ENCODE data around the gene LCK. TPM values are rescaled to one million over a fixed set of nuclear protein-coding genes. Genes with fewer than 3 reads are reported as not detected.
A peak's percentile ranks its signal among the peaks of the same experiment; 100 is the strongest.

The LCK gene
- total and polyA plus RNA-seq, 10 of the 15 experiments (the other 5 are each of a cell fraction or from before 2014, with no cell fraction given): 31.5 to 173 (median 119) TPM

DNA sequence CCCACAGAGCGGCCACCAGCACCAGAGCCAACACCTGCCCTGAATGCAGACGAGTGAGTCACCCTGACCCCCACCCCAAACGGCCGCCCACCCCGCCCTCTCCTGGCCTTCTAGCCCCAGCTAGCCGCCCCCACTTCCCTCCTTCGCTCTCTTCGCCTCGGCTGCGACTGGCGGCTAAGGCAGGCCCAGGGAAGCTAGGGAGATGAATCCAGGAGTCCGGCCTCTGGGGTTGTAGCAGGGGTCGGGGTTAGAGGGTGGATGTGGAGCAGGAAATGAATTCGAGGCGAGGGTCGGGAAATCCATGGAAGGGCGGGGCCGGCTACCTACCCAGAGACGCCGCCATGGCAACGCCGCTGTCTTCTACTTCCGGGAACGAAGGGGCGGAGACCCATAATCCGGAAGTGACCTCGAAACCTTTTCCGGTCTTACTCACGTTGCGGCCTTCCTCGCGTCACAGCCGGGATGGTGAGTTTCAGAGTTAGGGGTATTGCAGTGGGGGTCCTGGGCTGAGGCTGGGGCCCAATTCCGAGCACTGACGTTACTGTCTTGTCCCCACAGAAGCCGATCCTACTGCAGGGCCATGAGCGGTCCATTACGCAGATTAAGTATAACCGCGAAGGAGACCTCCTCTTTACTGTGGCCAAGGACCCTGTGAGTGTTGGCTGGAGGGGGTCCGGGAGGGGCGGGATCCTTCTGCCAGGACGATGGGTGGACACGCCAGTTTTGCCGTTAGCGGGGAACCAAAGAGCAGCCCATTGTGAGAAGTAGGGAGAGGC lies 28.9 kb upstream of the LCK start, which contains the start of the genes EIF3I and TMEM234 (continued):
- no peak for TF ChIP-seq YBX1 (IDR thresholded peaks at IDR 0.05)
- TF ChIP-seq CHD1 (IDR thresholded peaks at IDR 0.05; ENCODE audit: low read depth, low read length): no peak
- TF ChIP-seq NR2C2 (IDR thresholded peaks at IDR 0.05; ENCODE audit: borderline replicate concordance, control insufficient read depth, insufficient read length, low read depth): no peak
- TF ChIP-seq SMARCA5 (IDR thresholded peaks at IDR 0.05): no peak
- TF ChIP-seq SMC3 (IDR thresholded peaks at IDR 0.05; ENCODE audit: borderline replicate concordance, low read length): no peak
- peak; percentile 63 for TF ChIP-seq MTA2 (IDR thresholded peaks at IDR 0.05; ENCODE audit: low read depth)
- peak; percentile 88; the same call in 1 of the 2 replicates for TF ChIP-seq SMAD5 (IDR thresholded peaks at IDR 0.05; ENCODE audit: low read depth)
- TF ChIP-seq CREB1 (IDR thresholded peaks at IDR 0.05; ENCODE audit: low read depth): peak; percentile 90
- TF ChIP-seq E2F4 (IDR thresholded peaks at IDR 0.05; ENCODE audit: low read depth, low read length): no peak

DNA sequence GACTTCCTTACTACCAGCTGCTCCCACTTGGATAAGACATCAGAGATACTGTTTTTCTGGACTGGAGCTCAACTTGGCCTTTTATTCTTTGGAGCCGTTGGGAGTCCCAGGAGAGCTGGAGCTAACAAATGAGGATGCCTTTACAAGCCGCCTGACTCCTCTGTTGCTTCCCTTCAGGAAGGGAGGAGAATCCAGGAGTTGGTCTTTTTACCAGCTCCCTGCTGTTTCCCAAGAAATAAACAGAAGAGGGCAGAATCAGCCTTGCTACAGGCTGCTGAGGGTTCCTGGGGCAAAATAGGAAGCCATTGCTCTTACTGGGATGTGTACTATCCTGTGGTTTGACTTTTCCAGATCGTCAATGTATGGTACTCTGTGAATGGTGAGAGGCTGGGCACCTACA lies 27.4 kb upstream of the LCK start:
- DNase-seq (ENCODE audit: low read depth, low spot score) (no peak), ATAC-seq (no peak), FAIRE-seq (no peak)
- RAD21 ChIA-PET (ENCODE audit: unreplicated experiment): interaction anchor here (1.0 to 2.1 kb wide), 8 partner anchors 17 to 171 kb away, joined by 3 to 7 read pairs (median 4); partner anchors contain the start of genes BSDC1 and CCDC28B
- Histone ChIP-seq H3K79me2 (ENCODE audit: control insufficient read depth, insufficient read depth, low read length) (peaks cover 29% of the 10 kb centered on the region), H3K4me3 (peak overlapping the region; percentile 89), H3K36me3 (ENCODE audit: control insufficient read depth in 2 of 2, insufficient read depth in 2 of 2, low read length in 1 of 2) (peaks cover 10 to 22% of the 10 kb centered on the region in 2 experiments), H3K4me1 (ENCODE audit: control insufficient read depth, insufficient read depth, low read length) (peaks cover 12% of the 10 kb centered on the region), H3K4me2 (ENCODE audit: control insufficient read depth, insufficient read depth) (peak overlapping the region; percentile 84), H3K27me3 (replicated peaks in 1 of 2; ENCODE audit: control insufficient read depth in 2 of 2, insufficient read depth in 2 of 2, low read length in 1 of 2) (no peaks in the 10 kb centered on the region), H2AFZ (ENCODE audit: control insufficient read depth, low read depth, low read length) (no peak overlapping the region), H3K9me3 (replicated peaks; ENCODE audit: control insufficient read depth, insufficient read depth, low read length) (no peaks in the 10 kb centered on the region), H4K20me1 (ENCODE audit: control insufficient read depth, insufficient read depth) (no peaks in the 10 kb centered on the region), H3K27ac (ENCODE audit: control insufficient read depth, insufficient read depth) (0 out of 2 replicates have a peak overlapping the region, but pooled peaks have one; percentile 15), H3K9ac (ENCODE audit: control insufficient read depth, insufficient read depth, low read length) (peak overlapping the region; percentile 99)
- in situ Hi-C loops (cut with MboI): no loop called here
- POLR2A ChIA-PET: interaction anchor here (0.5 to 1.5 kb wide), 6 partner anchors 17 to 116 kb away, joined by 3 to 7 read pairs (median 3); partner anchors contain the start of gene KPNA6
- TF ChIP-seq CTCF (IDR thresholded peaks at IDR 0.05 in 2 of 3, conservative IDR thresholded peaks at IDR 0.05 in 1 of 3; ENCODE audit: control insufficient read depth in 2 of 3, extremely low read depth in 1 of 3, insufficient read depth in 1 of 3, low read depth in 3 of 3, low read length in 3 of 3): peak in 1 of 3 experiments; percentile 14; a peak in 1 of 6 replicates
- TF ChIP-seq E2F4 (IDR thresholded peaks at IDR 0.05; ENCODE audit: low read depth, low read length): no peak
- TF ChIP-seq ZBED1 (IDR thresholded peaks at IDR 0.05; ENCODE audit: borderline replicate concordance): no peak
- no peak for TF ChIP-seq USF1 (IDR thresholded peaks at IDR 0.05; ENCODE audit: borderline replicate concordance, extremely low read length, insufficient read depth, low read depth, low read length)
- TF ChIP-seq ZNF274 (IDR thresholded peaks at IDR 0.05; ENCODE audit: insufficient read depth, insufficient read length): no peak
- TF ChIP-seq CBX3 (IDR thresholded peaks at IDR 0.05; ENCODE audit: borderline replicate concordance, low read depth): no peak
- WGBS (ENCODE audit: insufficient coverage, insufficient replicate concordance, low lambda C conversion rate, missing lambda C conversion rate): 98% methylated on average over 3 of the region's 3 CpGs
- BruUV-seq (replicated peaks): TSS peak; percentile 64
- intact Hi-C loops (cut with micrococcal nuclease; ENCODE audit: unreplicated experiment): no loop called here
- SMC1A ChIA-PET (ENCODE audit: uncharacterized antibody, unreplicated experiment): interaction anchor here (0.7 to 2.5 kb wide), 11 partner anchors 18 to 187 kb away, joined by 3 to 13 read pairs (median 4); partner anchors contain the start of gene BSDC1
- CTCF ChIA-PET: interaction anchor here (1.0 to 6.0 kb wide), 7 partner anchors 8 to 176 kb away, joined by 4 to 46 read pairs (median 8); partner anchors contain the start of gene FAM167B
